Activated CD8-positive, alpha-beta memory T cell treated with anti-CD3 and anti-CD28 coated beads for 36 hours (primary cell): ENCODE data around the gene TTLL1. TPM values are rescaled to one million over a fixed set of nuclear protein-coding genes. Genes with fewer than 3 reads are reported as not detected.

Experiments used
- CTCF ChIA-PET: fragments of 350-600 bp; sonication (Branson Sonifier 250); formaldehyde crosslinking; loops from one replicate; lab custom pipeline; 2021; ENCODE audit warnings: antibody characterized with exemption; lab: Charles Lee
- POLR2A ChIA-PET: fragments of 350-600 bp; sonication (Branson Sonifier 250); formaldehyde crosslinking; loops from one replicate; lab custom pipeline; 2021; ENCODE audit warnings: antibody characterized with exemption; lab: Charles Lee
- total RNA-seq, 2 experiments: library from RNA; stranded (reverse); gene quantifications; one replicate each; pipeline ENCODE4 v1.2.3, GENCODE V29; 2021

The TTLL1 gene
- total RNA-seq, 2 experiments from 2014 or later, result 5.1 to 5.6 TPM

- POLR2A ChIA-PET, result no interaction called here
These were observed 98.9 kb downstream of the TTLL1 start for GRCh38 chr22:42990131-42990838.

More at GRCh38 chr22:42990131-42990838, 98.9 kb downstream of the TTLL1 start:
- CTCF ChIA-PET, result no interaction called here

Other genes starting within 250 kb of the TTLL1 start
- 10 to 100 TPM; 31.0 to 33.0 TPM for gene ARFGAP3, start 232.1 kb downstream of the TTLL1 start, total RNA-seq
- gene PACSIN2, start 74.2 kb downstream of the TTLL1 start, total RNA-seq, result 10 to 100 TPM; 28.8 to 30.6 TPM
- 1 to 10 TPM; 3.5 to 4.4 TPM for gene BIK, start 21.4 kb upstream of the TTLL1 start, total RNA-seq
- 10 to 100 TPM; 27.6 to 31.0 TPM for gene MCAT, start 54.0 kb upstream of the TTLL1 start, total RNA-seq
- gene TSPO, start 62.2 kb upstream of the TTLL1 start, total RNA-seq, result 100 to 1,000 TPM; 101 to 104 TPM
- 100 to 1,000 TPM; 115 to 118 TPM for gene TTLL12, start 97.7 kb upstream of the TTLL1 start, total RNA-seq